HepG2 (cell line): ENCODE data around the gene ADSS1. TPM values are rescaled to one million over a fixed set of nuclear protein-coding genes. Genes with fewer than 3 reads are reported as not detected.
A peak's percentile ranks its signal among the peaks of the same experiment; 100 is the strongest.

Experiments
- IRF2 ChIP-seq: IDR thresholded peaks from 2 replicates; pipeline ENCODE4 v1.6.1; 2018; ENCODE audit warnings: missing genetic modification reagents, missing compliant biosample characterization
- KLF13 ChIP-seq: sonication (generic); formaldehyde crosslinking; IDR thresholded peaks from 2 replicates; pipeline ENCODE4 v1.4.0; 2020; ENCODE audit warnings: mild to moderate bottlenecking, missing genetic modification reagents
- TGIF2 ChIP-seq: IDR thresholded peaks from 2 replicates; pipeline ENCODE4 v1.6.1; 2016; ENCODE audit warnings: control low read depth, missing compliant biosample characterization
- THAP11 ChIP-seq: IDR thresholded peaks from 2 replicates; pipeline ENCODE4 v1.6.1; 2016; ENCODE audit warnings: missing biosample characterization, missing genetic modification reagents
- ZFP1 ChIP-seq: IDR thresholded peaks from 2 replicates; pipeline ENCODE4 v1.6.1; 2016
- ZNF234 ChIP-seq: sonication (generic); formaldehyde crosslinking; conservative IDR thresholded peaks from 2 replicates; pipeline ENCODE4 v1.5.1; 2020; ENCODE audit warnings: mild to moderate bottlenecking, missing genetic modification reagents
- ZNF34 ChIP-seq: sonication (generic); formaldehyde crosslinking; IDR thresholded peaks from 2 replicates; pipeline ENCODE4 v1.4.0; 2020; ENCODE audit warnings: mild to moderate bottlenecking, missing genetic modification reagents, borderline replicate concordance
- ZNF589 ChIP-seq: sonication (generic); formaldehyde crosslinking; conservative IDR thresholded peaks from 2 replicates; pipeline ENCODE4 v1.8.0; 2022; ENCODE audit warnings: mild to moderate bottlenecking, moderate library complexity, missing genetic modification reagents
- ZNF614 ChIP-seq: IDR thresholded peaks from 2 replicates; pipeline ENCODE4 v1.6.1; 2018; ENCODE audit warnings: missing biosample characterization, missing genetic modification reagents, inconsistent platforms, borderline replicate concordance
- ZNF768 ChIP-seq: sonication (generic); formaldehyde crosslinking; IDR thresholded peaks from 2 replicates; pipeline ENCODE4 v1.4.0; 2020; ENCODE audit warnings: missing genetic modification reagents
- polyA plus RNA-seq, 8 experiments: library from polyadenylated mRNA; depleted of rRNA in 3 of 8; stranded (reverse) in 7 of 8; unstranded in 1 of 8; fragments of >200 nt; fragmentation: Illumina TruSeq in 4 of 8; extraction: Trizol in 4 of 8; gene quantifications; 2 replicates each; pipeline versions ENCODE4 v1.2.1 to v1.2.3, GENCODE V29; 2011 to 2016; ENCODE audit warnings: low read depth in 4 of 8, missing spikeins in 1 of 8, mixed read lengths in 1 of 8; ENCODE audit not compliant: insufficient read depth in 1 of 8
- total RNA-seq, 5 experiments: library from RNA; depleted of rRNA; stranded (reverse); fragments of >200 nt; fragmentation: Illumina TruSeq; extraction: Trizol; gene quantifications; 2 replicates each; pipeline ENCODE4 v1.2.3, GENCODE V29; 2016; ENCODE audit warnings: low read depth in 1 of 5
- TF ChIP-seq, protein P1 (sequence below): sonication (generic); formaldehyde crosslinking; IDR thresholded peaks from 2 replicates; pipeline ENCODE4 v1.5.0; 2020; ENCODE audit warnings: mild to moderate bottlenecking, missing genetic modification reagents, borderline replicate concordance
- TF ChIP-seq, protein P2 (sequence below): sonication (generic); formaldehyde crosslinking; IDR thresholded peaks from 2 replicates; pipeline ENCODE4 v1.4.0; 2020; ENCODE audit warnings: missing genetic modification reagents
- TF ChIP-seq, protein P3 (sequence below): sonication (generic); formaldehyde crosslinking; IDR thresholded peaks from 2 replicates; pipeline ENCODE4 v1.4.0; 2020; ENCODE audit warnings: mild to moderate bottlenecking, missing genetic modification reagents, borderline replicate concordance
- TF ChIP-seq, protein P4 (sequence below): sonication (generic); formaldehyde crosslinking; IDR thresholded peaks from 2 replicates; pipeline ENCODE4 v1.4.0; 2020; ENCODE audit warnings: mild to moderate bottlenecking, missing genetic modification reagents

ADSS1 gene
- total and polyA plus RNA-seq, 2 of the 13 experiments (the other 11 are each of a cell fraction or from before 2014, with no cell fraction given) = 1.0 to 36.7 TPM

DNA sequence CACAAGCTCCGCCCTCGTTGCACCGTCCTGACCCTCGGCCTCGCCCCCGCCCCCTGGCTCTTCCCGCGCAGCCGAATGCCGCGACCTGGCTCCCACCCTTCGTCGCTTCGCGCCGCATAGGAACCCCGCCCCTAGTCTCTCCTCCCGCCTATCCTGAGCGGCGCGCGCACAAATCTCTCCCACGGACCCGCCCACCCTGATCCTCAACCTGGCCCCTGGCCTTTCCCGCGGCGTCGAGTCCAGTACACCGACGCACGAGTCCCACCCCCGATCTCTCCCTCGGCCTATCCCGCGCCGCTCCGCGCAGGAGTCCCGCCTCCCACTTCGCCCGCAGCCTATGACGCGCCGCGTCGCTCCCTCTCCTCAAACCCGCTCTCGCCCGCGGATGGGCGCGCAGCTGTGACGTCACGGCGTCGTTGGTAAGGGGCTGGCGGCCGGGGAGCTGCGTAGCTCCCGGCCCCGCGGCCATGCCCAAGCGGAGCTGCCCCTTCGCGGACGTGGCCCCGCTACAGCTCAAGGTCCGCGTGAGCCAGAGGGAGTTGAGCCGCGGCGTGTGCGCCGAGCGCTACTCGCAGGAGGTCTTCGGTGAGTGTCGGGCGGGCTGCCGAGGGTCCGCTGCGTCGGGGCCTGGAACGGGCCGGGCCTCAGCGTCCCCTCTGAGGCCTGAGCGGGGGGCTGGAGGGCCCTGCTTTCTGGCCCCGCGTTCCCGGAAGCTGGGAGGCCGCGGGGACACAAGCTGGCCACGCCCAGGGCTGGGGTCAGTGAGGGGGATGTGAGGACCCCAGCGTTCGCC is 28.9 kb downstream of the ADSS1 start, which contains the start of gene SIVA1 (continued):
- TF ChIP-seq TGIF2 (CRISPR knock-in tag) (0 out of 2 replicates have a peak, but pooled peaks have one; percentile 24), ZNF34 (CRISPR knock-in tag) (peak; percentile 75; the same call in 1 of the 2 replicates), ZNF589 (CRISPR knock-in tag) (peak; percentile 87), ZFP1 (CRISPR knock-in tag) (no peak), ZNF234 (CRISPR knock-in tag) (no peak; the same call in 1 of the 2 replicates), ZNF768 (CRISPR knock-in tag) (peak; percentile 69; the same call in 1 of the 2 replicates), ZNF614 (CRISPR knock-in tag) (peak; percentile 22; the same call in 1 of the 2 replicates), KLF13 (peak; percentile 67; the same call in 1 of the 2 replicates), THAP11 (CRISPR knock-in tag) (peak; percentile 89), IRF2 (CRISPR knock-in tag) (peak; percentile 66)
- TF ChIP-seq, protein P1, sequence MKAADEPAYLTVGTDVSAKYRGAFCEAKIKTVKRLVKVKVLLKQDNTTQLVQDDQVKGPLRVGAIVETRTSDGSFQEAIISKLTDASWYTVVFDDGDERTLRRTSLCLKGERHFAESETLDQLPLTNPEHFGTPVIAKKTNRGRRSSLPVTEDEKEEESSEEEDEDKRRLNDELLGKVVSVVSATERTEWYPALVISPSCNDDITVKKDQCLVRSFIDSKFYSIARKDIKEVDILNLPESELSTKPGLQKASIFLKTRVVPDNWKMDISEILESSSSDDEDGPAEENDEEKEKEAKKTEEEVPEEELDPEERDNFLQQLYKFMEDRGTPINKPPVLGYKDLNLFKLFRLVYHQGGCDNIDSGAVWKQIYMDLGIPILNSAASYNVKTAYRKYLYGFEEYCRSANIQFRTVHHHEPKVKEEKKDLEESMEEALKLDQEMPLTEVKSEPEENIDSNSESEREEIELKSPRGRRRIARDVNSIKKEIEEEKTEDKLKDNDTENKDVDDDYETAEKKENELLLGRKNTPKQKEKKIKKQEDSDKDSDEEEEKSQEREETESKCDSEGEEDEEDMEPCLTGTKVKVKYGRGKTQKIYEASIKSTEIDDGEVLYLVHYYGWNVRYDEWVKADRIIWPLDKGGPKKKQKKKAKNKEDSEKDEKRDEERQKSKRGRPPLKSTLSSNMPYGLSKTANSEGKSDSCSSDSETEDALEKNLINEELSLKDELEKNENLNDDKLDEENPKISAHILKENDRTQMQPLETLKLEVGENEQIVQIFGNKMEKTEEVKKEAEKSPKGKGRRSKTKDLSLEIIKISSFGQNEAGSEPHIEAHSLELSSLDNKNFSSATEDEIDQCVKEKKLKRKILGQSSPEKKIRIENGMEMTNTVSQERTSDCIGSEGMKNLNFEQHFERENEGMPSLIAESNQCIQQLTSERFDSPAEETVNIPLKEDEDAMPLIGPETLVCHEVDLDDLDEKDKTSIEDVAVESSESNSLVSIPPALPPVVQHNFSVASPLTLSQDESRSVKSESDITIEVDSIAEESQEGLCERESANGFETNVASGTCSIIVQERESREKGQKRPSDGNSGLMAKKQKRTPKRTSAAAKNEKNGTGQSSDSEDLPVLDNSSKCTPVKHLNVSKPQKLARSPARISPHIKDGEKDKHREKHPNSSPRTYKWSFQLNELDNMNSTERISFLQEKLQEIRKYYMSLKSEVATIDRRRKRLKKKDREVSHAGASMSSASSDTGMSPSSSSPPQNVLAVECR = peak; percentile 93
- TF ChIP-seq, protein P2, sequence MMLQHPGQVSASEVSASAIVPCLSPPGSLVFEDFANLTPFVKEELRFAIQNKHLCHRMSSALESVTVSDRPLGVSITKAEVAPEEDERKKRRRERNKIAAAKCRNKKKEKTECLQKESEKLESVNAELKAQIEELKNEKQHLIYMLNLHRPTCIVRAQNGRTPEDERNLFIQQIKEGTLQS (CRISPR knock-in tag) = peak; percentile 27; the same call in 1 of the 2 replicates
- TF ChIP-seq, protein P3, sequence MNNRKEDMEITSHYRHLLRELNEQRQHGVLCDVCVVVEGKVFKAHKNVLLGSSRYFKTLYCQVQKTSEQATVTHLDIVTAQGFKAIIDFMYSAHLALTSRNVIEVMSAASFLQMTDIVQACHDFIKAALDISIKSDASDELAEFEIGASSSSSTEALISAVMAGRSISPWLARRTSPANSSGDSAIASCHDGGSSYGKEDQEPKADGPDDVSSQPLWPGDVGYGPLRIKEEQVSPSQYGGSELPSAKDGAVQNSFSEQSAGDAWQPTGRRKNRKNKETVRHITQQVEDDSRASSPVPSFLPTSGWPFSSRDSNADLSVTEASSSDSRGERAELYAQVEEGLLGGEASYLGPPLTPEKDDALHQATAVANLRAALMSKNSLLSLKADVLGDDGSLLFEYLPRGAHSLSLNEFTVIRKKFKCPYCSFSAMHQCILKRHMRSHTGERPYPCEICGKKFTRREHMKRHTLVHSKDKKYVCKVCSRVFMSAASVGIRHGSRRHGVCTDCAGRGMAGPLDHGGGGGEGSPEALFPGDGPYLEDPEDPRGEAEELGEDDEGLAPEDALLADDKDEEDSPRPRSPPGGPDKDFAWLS = 0 out of 2 replicates have a peak, but pooled peaks have one; percentile 79
- TF ChIP-seq, protein P4, sequence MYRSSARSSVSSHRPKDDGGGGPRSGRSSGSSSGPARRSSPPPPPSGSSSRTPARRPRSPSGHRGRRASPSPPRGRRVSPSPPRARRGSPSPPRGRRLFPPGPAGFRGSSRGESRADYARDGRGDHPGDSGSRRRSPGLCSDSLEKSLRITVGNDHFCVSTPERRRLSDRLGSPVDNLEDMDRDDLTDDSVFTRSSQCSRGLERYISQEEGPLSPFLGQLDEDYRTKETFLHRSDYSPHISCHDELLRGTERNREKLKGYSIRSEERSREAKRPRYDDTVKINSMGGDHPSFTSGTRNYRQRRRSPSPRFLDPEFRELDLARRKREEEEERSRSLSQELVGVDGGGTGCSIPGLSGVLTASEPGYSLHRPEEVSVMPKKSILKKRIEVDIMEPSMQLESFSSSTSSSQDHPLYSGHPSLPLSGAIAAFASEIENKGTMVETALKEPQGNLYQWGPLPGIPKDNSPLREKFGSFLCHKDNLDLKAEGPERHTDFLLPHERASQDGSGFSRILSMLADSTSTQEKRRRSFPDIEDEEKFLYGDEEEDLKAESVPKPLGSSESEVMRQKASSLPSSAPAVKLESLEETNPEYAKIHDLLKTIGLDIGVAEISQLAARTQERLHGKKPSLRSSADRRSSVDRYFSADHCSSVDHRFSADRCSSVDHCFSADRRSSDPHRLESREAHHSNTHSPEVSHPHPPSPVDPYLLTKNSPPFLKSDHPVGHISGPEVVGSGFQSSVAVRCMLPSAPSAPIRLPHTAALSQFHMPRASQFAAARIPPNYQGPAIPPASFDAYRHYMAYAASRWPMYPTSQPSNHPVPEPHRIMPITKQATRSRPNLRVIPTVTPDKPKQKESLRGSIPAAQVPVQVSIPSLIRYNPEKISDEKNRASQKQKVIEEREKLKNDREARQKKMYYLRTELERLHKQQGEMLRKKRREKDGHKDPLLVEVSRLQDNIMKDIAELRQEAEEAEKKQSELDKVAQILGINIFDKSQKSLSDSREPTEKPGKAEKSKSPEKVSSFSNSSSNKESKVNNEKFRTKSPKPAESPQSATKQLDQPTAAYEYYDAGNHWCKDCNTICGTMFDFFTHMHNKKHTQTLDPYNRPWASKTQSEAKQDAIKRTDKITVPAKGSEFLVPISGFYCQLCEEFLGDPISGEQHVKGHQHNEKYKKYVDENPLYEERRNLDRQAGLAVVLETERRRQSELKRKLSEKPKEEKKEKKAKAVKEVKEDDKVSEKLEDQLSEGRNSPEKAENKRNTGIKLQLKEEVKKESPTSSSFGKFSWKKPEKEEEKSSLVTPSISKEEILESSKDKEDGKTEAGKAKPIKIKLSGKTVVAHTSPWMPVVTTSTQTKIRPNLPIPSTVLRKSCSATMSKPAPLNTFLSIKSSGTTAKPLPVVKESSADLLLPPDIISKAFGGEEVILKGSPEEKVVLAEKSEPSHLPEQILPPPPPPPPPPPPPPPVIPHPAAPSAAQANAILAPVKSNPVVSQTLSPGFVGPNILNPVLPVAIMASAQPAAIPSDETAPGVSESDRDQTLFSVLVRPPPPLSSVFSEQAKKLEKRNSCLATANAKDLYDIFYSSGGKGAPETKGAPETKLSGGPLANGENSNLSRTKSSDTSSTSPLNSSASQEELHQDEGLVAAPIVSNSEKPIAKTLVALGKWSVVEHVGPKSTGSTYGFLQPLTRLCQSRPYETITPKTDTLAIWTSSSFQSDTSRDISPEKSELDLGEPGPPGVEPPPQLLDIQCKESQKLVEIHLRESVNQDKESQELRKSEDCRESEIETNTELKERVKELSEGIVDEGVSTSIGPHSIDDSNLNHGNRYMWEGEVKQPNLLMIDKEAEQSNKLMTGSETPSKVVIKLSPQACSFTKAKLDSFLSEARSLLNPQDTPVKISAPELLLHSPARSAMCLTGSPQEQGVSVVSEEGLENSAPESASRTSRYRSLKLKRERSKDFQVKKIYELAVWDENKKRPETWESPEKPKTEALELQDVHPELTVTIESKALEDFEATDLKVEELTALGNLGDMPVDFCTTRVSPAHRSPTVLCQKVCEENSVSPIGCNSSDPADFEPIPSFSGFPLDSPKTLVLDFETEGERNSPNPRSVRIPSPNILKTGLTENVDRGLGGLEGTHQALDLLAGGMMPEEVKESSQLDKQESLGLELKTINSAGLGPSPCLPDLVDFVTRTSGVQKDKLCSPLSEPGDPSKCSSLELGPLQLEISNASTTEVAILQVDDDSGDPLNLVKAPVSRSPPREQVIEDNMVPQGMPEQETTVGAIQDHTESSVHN = no peak; the same call in 1 of the 2 replicates
